Aorta (tissue), 5 donors: ENCODE results near the gene SLC43A1. TPM values are rescaled to one million over a fixed set of nuclear protein-coding genes. Genes with fewer than 3 reads are reported as not detected.

Experiments used
- ATAC-seq: fragments of 200-7000 bp; cut with Tn5 transposase; one replicate; pipeline ENCODE4 v1.9.1; 2022; ENCODE audit warnings: moderate library complexity; ENCODE audit not compliant: low FRiP score
- DNase-seq, 2 donors: peaks; one replicate each; pipeline ENCODE4 v3.0.0-alpha.2; 2020
- H3K27ac ChIP-seq, 2 donors: one replicate each; pipeline ENCODE4 v1.5.1; 2013; ENCODE audit warnings: low read length in 2 of 2, mild to moderate bottlenecking in 2 of 2, moderate library complexity in 2 of 2, control low read depth in 1 of 2, inconsistent platforms in 1 of 2, low read depth in 1 of 2
- H3K27me3 ChIP-seq, 2 donors: one replicate each; pipeline ENCODE4 v1.6.1; 2013; ENCODE audit warnings: control low read depth in 1 of 2, low read length in 1 of 2, mild to moderate bottlenecking in 1 of 2, moderate library complexity in 1 of 2; ENCODE audit not compliant: insufficient read depth in 2 of 2, control insufficient read depth in 1 of 2
- H3K36me3 ChIP-seq, 2 donors: one replicate each; pipeline ENCODE4 v1.6.1; 2013; ENCODE audit warnings: control low read depth in 1 of 2, low read length in 1 of 2, mild to moderate bottlenecking in 1 of 2; ENCODE audit not compliant: insufficient read depth in 2 of 2, control insufficient read depth in 1 of 2
- H3K4me1 ChIP-seq, 2 donors: one replicate each; pipeline ENCODE4 v1.6.1; 2013; ENCODE audit warnings: low read length in 2 of 2, control low read depth in 1 of 2, mild to moderate bottlenecking in 1 of 2, moderate library complexity in 1 of 2; ENCODE audit not compliant: insufficient read depth in 2 of 2, control insufficient read depth in 1 of 2
- H3K4me3 ChIP-seq, 2 donors: one replicate each; pipeline ENCODE4 v1.5.1; 2013; ENCODE audit warnings: low read length in 2 of 2, control low read depth in 1 of 2, mild to moderate bottlenecking in 1 of 2
- H3K9me3 ChIP-seq: one replicate; pipeline ENCODE4 v1.6.1; 2013; ENCODE audit warnings: mild to moderate bottlenecking, low read length; ENCODE audit not compliant: control insufficient read depth
- WGBS, 2 donors: extraction: QIAGEN DNeasy Blood & Tissue Kit; methylation state at CpG; one replicate each; pipeline ENCODE4 v1.1.7; 2013; 5-methylcytosine and 5-hydroxymethylcytosine counted together
- intact Hi-C, 2 donors: fragments of 100-400 bp; cut with DNase I; formaldehyde crosslinking; loops; one replicate each; pipeline versions ENCODE4 v1.14.2 to v1.15.0; 2022
- polyA plus RNA-seq, 2 donors: library from polyadenylated mRNA; stranded (reverse); fragments of 200-250 nt; gene quantifications; one replicate each; pipeline ENCODE4 v1.2.3, GENCODE V29; 2013
- total RNA-seq, 2 donors: library from RNA; stranded (reverse); fragmentation: NEBNext Ultra II Directional; extraction: Animal tissue kit (Norgen Biotek cat#: 25700); gene quantifications; one replicate each; pipeline ENCODE4 v1.2.1, GENCODE V29; 2021
- donor health status: healthy with polysubstance abuse.
- donor health status: Bipolar disorder and iron deficiency.
- donor health status: DM: no; HTN: no; CAD: no.
- donor health status: DM: no; HTN: no; CAD: no.
- donor health status: DM: yes; HTN: yes; CAD: no.

SLC43A1 gene
- total and polyA plus RNA-seq, 4 donors: 7.6 to 19.6 (median 12.2) TPM

DNA sequence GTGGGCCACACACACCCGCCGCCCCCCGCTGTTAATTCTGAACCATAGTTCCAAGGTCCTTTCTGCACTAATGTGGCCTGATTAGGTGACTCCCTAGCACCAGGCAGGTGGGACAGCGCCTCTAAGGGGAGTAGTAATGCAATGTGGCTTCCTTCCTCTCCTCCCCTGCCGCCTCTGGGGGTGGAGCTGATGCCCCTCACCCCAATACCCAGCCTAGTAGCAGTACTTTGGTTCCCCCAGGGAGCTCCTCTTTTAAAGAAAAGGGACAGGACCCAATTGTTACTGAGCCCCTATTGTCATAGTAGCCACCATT, 40.7 kb downstream of the SLC43A1 start:
- Histone ChIP-seq H3K4me1 (no peaks in the 10 kb centered on the region), H3K4me3 (no peak overlapping the region), H3K36me3 (no peaks in the 10 kb centered on the region), H3K27me3 (no peaks in the 10 kb centered on the region), H3K9me3 (no peaks in the 10 kb centered on the region), H3K27ac (no peak overlapping the region)
- ATAC-seq: no peak
- WGBS, 2 donors: 66% methylated on average over 5 of the region's 5 CpGs
- no peak for DNase-seq
- intact Hi-C loops: no loop called here

DNA sequence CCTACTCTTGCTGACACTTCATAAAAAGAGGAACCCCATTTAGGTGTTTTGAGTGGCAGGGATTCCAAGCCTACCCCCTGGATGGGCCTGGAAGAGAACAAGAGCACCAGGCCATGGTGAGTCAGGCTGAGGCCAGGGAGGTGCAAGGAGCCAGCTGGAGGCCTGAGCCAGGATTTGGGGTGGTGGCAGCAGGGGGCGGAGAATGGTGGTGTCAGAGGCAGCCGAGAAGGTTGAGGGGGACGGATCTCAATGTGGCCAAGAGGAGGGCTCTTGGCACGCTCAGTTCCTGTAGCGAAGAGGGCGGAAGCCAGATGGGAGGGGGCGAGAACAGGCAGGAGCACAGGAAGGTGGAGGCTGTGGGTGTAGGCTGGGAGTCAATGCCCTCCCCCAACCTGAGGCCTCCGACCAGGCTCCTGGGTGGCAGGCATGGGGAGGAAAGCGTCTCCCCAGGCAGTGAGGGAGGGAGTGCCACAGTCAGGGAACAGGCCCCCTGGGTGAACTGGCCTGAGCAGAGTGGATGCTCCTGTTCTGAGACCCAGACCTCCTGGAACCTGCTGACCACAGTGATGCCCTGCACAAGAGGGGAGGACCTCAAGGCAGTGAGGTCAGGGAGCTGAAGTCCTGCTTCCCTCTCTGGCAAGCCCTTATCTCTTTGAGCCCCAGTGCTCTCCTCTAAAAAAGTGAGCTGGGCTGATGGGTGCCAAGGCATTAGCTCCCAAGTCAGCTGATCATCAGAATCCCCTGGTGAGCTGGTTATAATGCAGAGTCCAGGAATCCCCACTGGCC, 41.3 kb downstream of the SLC43A1 start:
- H3K4me1 ChIP-seq: no peaks in the 10 kb centered on the region
- WGBS, 2 donors: 41 to 60% methylated on average over 9 of the region's 9 CpGs
- intact Hi-C loops: no loop called here
- DNase-seq: no peak
- H3K4me3 ChIP-seq: no peak overlapping the region
- H3K36me3 ChIP-seq: no peaks in the 10 kb centered on the region
- ATAC-seq: no peak
- no peak overlapping the region for H3K27ac ChIP-seq
- no peaks in the 10 kb centered on the region for H3K9me3 ChIP-seq
- H3K27me3 ChIP-seq: no peaks in the 10 kb centered on the region

DNA sequence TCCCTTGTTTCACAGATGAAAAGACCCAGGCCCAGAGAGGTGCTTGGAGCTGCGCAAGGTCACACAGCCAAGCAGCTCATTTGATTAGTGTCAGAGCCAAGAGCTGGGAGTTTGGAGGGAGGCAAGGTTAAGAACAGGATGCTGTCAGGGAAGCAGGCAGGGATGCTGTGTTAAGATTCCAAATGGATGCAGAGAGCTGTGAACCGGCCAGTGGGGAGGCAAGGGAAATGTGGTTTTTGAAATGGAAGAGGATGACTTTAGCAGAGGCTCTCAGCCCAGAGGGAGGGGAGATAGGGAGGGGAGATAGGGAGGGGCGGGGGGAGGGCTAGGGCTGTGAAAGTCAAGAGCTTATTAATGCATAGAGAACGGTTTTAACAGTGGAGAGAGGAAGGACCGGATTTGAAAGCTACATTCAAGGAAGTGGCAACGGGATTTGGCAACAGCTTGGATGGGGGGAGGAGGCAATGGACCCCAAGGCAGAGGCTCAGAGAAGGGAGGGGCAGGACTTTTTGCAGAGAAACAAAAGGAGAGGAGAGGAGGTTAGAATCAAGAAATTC, 42.1 kb downstream of the SLC43A1 start:
- Histone ChIP-seq H3K27ac (no peak overlapping the region), H3K36me3 (no peaks in the 10 kb centered on the region), H3K4me3 (no peak overlapping the region), H3K27me3 (no peaks in the 10 kb centered on the region), H3K9me3 (no peaks in the 10 kb centered on the region), H3K4me1 (no peaks in the 10 kb centered on the region)
- ATAC-seq (no peak), DNase-seq (no peak)
- 73 to 74% methylated on average over 6 of the region's 6 CpGs for WGBS, 2 donors
- intact Hi-C loops: no loop called here

DNA sequence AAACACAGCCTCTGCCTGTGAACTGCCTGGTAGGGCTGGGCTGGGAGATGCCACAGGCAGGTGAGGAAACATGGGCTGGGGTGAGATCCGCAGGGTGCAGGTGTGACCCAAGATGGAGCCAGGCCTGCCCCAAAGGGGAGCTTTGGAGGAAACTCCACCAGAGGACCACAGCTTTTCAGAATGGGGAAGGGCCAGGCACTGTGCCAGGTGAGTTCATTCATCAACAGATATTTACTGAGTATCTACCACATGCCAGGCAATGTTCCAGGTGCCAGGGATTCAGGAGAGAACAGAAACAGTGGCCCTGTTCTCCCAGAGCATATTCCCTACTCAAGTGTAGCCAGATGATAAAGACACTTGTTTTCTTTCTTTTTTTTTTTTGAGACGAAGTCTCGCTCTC, 44.0 kb downstream of the SLC43A1 start:
- DNase-seq (no peak), ATAC-seq (no peak)
- Histone ChIP-seq H3K27me3 (no peaks in the 10 kb centered on the region), H3K4me3 (no peak overlapping the region), H3K9me3 (no peaks in the 10 kb centered on the region), H3K36me3 (no peaks in the 10 kb centered on the region), H3K4me1 (no peaks in the 10 kb centered on the region), H3K27ac (no peak overlapping the region)
- 84 to 85% methylated on average over 3 of the region's 3 CpGs for WGBS, 2 donors
- intact Hi-C loops: no loop called here

DNA sequence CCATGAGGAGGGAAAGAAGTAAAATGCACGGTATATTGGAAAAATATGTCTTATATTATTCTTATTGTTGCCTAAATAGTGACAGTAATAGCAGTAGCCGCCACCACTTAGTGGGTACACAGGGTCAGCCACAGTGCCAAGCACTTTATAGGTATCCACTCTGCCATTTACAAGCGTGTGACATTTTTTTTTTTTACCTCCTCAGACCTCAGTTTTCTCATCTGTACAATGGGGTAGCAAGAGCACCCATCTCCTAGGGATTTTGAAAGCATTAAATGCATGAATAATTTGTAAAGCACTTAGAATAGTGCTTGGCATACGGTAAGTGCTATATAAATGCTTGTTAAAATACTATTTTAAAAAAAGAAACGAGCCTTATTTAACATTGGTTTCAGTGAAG, 46.2 kb downstream of the SLC43A1 start:
- Histone ChIP-seq H3K4me3 (no peak overlapping the region), H3K27me3 (no peaks in the 10 kb centered on the region), H3K27ac (no peak overlapping the region), H3K9me3 (no peaks in the 10 kb centered on the region), H3K4me1 (no peaks in the 10 kb centered on the region), H3K36me3 (no peaks in the 10 kb centered on the region)
- ATAC-seq (no peak), DNase-seq (no peak)
- intact Hi-C loops: no loop called here
- 78 to 79% methylated on average over 5 of the region's 5 CpGs for WGBS, 2 donors

DNA sequence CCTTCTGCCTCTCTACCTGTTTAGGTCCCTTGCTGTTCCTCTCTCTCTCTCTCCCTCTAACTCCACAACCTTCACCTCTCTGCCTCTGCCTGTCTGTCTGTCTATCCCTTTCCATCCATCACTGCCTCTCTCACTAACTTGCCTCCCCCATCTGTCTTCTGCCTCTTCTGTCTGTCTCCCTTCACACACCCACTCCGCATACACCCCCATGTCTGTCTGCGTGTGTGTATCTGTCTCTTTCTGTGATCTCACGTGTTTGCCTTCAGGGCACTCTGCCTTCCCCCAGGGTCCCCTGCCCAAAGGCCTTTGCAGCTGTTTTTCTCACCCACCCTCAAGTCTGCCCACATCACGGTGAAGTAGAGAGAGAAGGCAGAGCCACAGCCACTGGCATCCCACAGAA, 47.2 kb downstream of the SLC43A1 start:
- intact Hi-C loops: no loop called here
- H3K27me3 ChIP-seq: no peaks in the 10 kb centered on the region
- ATAC-seq (no peak), DNase-seq (no peak)
- no peaks in the 10 kb centered on the region for H3K4me1 ChIP-seq
- 50 to 67% methylated on average over 4 of the region's 4 CpGs for WGBS, 2 donors
- H3K4me3 ChIP-seq: no peak overlapping the region
- no peaks in the 10 kb centered on the region for H3K36me3 ChIP-seq
- no peak overlapping the region for H3K27ac ChIP-seq
- H3K9me3 ChIP-seq: no peaks in the 10 kb centered on the region

DNA sequence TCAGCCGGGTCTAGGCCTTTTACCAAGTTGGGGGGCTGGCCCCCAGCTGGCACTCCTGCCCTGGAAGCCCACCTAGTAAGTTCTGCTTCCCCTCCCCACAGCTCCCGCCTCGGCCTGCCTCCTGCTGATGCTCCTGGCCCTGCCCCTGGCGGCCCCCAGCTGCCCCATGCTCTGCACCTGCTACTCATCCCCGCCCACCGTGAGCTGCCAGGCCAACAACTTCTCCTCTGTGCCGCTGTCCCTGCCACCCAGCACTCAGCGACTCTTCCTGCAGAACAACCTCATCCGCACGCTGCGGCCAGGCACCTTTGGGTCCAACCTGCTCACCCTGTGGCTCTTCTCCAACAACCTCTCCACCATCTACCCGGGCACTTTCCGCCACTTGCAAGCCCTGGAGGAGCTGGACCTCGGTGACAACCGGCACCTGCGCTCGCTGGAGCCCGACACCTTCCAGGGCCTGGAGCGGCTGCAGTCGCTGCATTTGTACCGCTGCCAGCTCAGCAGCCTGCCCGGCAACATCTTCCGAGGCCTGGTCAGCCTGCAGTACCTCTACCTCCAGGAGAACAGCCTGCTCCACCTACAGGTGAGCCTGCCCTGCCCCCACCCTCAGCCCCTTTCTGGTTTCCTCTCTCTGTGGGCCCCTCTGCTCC, 47.9 kb downstream of the SLC43A1 start:
- DNase-seq (no peak), ATAC-seq (no peak)
- H3K36me3 ChIP-seq: no peaks in the 10 kb centered on the region
- H3K4me1 ChIP-seq: no peaks in the 10 kb centered on the region
- H3K4me3 ChIP-seq: no peak overlapping the region
- no peaks in the 10 kb centered on the region for H3K9me3 ChIP-seq
- intact Hi-C loops: no loop called here
- H3K27ac ChIP-seq: no peak overlapping the region
- 68 to 75% methylated on average over 23 of the region's 23 CpGs for WGBS, 2 donors
- no peaks in the 10 kb centered on the region for H3K27me3 ChIP-seq

DNA sequence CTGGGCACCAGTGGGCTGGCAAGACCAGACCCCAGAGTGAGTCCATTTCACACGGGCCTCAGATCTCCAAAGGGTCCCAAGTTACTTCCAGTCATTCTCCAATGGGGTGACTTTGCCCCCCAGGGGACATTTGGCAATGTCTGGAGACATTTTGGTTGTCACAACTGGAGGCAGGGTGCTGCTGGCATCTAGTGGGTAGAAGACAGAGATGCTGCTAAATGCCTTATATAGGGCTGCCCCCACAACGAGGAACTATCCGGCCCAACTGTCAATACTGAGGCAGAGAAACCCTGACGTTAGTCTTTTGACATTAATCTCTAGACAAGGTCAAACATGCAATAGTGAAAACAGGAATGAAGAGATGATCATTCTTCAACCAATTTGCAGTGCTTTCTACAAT, 48.8 kb downstream of the SLC43A1 start:
- Histone ChIP-seq H3K27ac (no peak overlapping the region), H3K27me3 (no peaks in the 10 kb centered on the region), H3K9me3 (no peaks in the 10 kb centered on the region), H3K4me1 (no peaks in the 10 kb centered on the region), H3K4me3 (no peak overlapping the region), H3K36me3 (no peaks in the 10 kb centered on the region)
- DNase-seq (no peak), ATAC-seq (no peak)
- intact Hi-C loops: no loop called here
- WGBS, 2 donors: 55 to 64% methylated on average over 4 of the region's 4 CpGs
